Neuronal stem cell (in vitro differentiated cells): ENCODE data around the gene MED25.

Experiments
- DNase-seq: peaks from one replicate; pipeline ENCODE4 v3.0.0-alpha.2; 2013; ENCODE audit warnings: low spot score
- H2AFZ ChIP-seq: one replicate; pipeline ENCODE4 v1.6.1; 2013; ENCODE audit warnings: mild to moderate bottlenecking, low read length, inconsistent platforms
- H2AK5ac ChIP-seq: 2 replicates; pipeline ENCODE4 v1.6.1; 2013; ENCODE audit warnings: low read depth, mild to moderate bottlenecking, inconsistent platforms, low read length, moderate library complexity, mixed read lengths
- H2BK120ac ChIP-seq: 2 replicates; pipeline ENCODE4 v1.6.1; 2013; ENCODE audit warnings: low read depth, mild to moderate bottlenecking, inconsistent platforms, low read length, moderate library complexity, mixed read lengths
- H2BK12ac ChIP-seq: one replicate; pipeline ENCODE4 v1.6.1; 2013; ENCODE audit warnings: low read length, inconsistent platforms
- H2BK15ac ChIP-seq: 2 replicates; pipeline ENCODE4 v1.6.1; 2013; ENCODE audit warnings: mild to moderate bottlenecking, low read length, inconsistent platforms, mixed read lengths
- H2BK5ac ChIP-seq: one replicate; pipeline ENCODE4 v1.6.1; 2013; ENCODE audit warnings: inconsistent platforms, mild to moderate bottlenecking, low read length, moderate library complexity
- H3K14ac ChIP-seq: one replicate; pipeline ENCODE4 v1.6.1; 2013; ENCODE audit warnings: low read length, inconsistent platforms
- H3K18ac ChIP-seq: 2 replicates; pipeline ENCODE4 v1.6.1; 2013; ENCODE audit warnings: low read length, inconsistent platforms
- H3K23ac ChIP-seq: 2 replicates; pipeline ENCODE4 v1.6.1; 2013; ENCODE audit warnings: low read depth, mild to moderate bottlenecking, mixed read lengths, low read length, inconsistent platforms; ENCODE audit not compliant: poor library complexity
- H3K27ac ChIP-seq: replicated peaks from 3 replicates; pipeline ENCODE4 v1.5.1; 2013; ENCODE audit warnings: low read length, inconsistent platforms
- H3K27me3 ChIP-seq, 3 experiments: 2 replicates each; pipeline ENCODE4 v1.6.1; 2013; ENCODE audit warnings: low read length in 3 of 3, mild to moderate bottlenecking in 2 of 3, inconsistent platforms in 1 of 3, low read depth in 1 of 3, mixed read lengths in 1 of 3, moderate library complexity in 1 of 3; ENCODE audit not compliant: control insufficient read depth in 3 of 3, insufficient read depth in 3 of 3
- H3K36me3 ChIP-seq, 2 donors: replicated peaks in 1 of 2; 2 replicates each; pipeline ENCODE4 v1.6.1; 2013; ENCODE audit warnings: low read length in 2 of 2; ENCODE audit not compliant: control insufficient read depth in 2 of 2, insufficient read depth in 2 of 2
- H3K4ac ChIP-seq: 2 replicates; pipeline ENCODE4 v1.6.1; 2013; ENCODE audit warnings: inconsistent platforms, mild to moderate bottlenecking, low read length, moderate library complexity
- H3K4me1 ChIP-seq, 2 donors: 1 replicate in 1 of 2; 2 replicates in 1 of 2; pipeline ENCODE4 v1.6.1; 2013; ENCODE audit warnings: low read length in 2 of 2, low read depth in 1 of 2; ENCODE audit not compliant: control insufficient read depth in 2 of 2, insufficient read depth in 1 of 2
- H3K4me2 ChIP-seq: one replicate; pipeline ENCODE4 v1.6.1; 2013; ENCODE audit warnings: mild to moderate bottlenecking, low read length, inconsistent platforms; ENCODE audit not compliant: insufficient read depth, poor library complexity, severe bottlenecking
- H3K4me3 ChIP-seq, 2 donors: 2 replicates each; pipeline ENCODE4 v1.5.1; 2013; ENCODE audit warnings: low read length in 2 of 2, mild to moderate bottlenecking in 2 of 2, inconsistent platforms in 1 of 2, moderate library complexity in 1 of 2
- H3K79me1 ChIP-seq: one replicate; pipeline ENCODE4 v1.6.1; 2013; ENCODE audit warnings: low read depth, mild to moderate bottlenecking, inconsistent platforms, low read length, moderate library complexity
- H3K9ac ChIP-seq: one replicate; pipeline ENCODE4 v1.6.1; 2013; ENCODE audit warnings: mild to moderate bottlenecking, low read depth, low read length, inconsistent platforms; ENCODE audit not compliant: poor library complexity
- H3K9me3 ChIP-seq, 2 donors: replicated peaks in 1 of 2; 2 replicates each; pipeline versions ENCODE3 to v1.6.1; 2013; ENCODE audit warnings: low read length in 2 of 2, mild to moderate bottlenecking in 2 of 2, inconsistent platforms in 1 of 2, low read depth in 1 of 2, mixed read lengths in 1 of 2, moderate library complexity in 1 of 2; ENCODE audit not compliant: control insufficient read depth in 2 of 2, insufficient read depth in 1 of 2
- H4K8ac ChIP-seq: one replicate; pipeline ENCODE4 v1.6.1; 2013; ENCODE audit warnings: low read depth, mild to moderate bottlenecking, inconsistent platforms, low read length, moderate library complexity
- H4K91ac ChIP-seq: one replicate; pipeline ENCODE4 v1.6.1; 2013; ENCODE audit warnings: low read length, low read depth, mild to moderate bottlenecking, inconsistent platforms; ENCODE audit not compliant: poor library complexity
- WGBS, 2 donors: extraction: QIAGEN DNeasy Blood & Tissue Kit; methylation state at CpG; one replicate each; pipeline ENCODE4 v1.1.7; 2013; ENCODE audit warnings: missing lambda C conversion rate in 2 of 2, mixed read lengths in 1 of 2; ENCODE audit not compliant: insufficient read length in 2 of 2, insufficient replicate concordance in 1 of 2; ENCODE audit errors: extremely low coverage in 2 of 2; 5-methylcytosine and 5-hydroxymethylcytosine counted together

MED25 gene

DNA sequence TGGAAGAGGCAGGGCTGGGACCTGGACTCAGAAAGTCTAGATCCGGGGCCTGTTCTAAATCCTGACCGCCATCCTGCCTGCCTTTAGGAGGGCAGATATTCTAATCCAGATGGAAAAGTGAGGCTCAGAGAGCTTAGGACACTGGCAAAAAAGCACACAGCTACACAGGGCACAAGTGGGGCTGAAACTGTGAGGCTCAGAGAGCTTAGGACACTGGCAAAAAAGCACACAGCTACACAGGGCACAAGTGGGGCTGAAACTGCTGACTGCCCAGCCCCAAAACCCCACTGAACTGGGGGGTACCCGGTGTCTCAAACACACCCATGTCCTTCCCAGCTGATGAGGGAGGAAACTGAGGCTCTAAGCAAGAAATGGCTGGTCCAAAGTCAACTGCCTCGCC is 57.1 kb downstream of the MED25 start:
- Histone ChIP-seq H4K8ac (no peak overlapping the region), H2BK12ac (no peak overlapping the region), H3K27me3 (no peaks in the 10 kb centered on the region), H3K4me2 (peak overlapping the region; percentile 80), H2BK5ac (no peak overlapping the region), H4K91ac (no peak overlapping the region), H2BK15ac (no peak overlapping the region), H3K4ac (no peak overlapping the region), H3K27ac (no peak overlapping the region), H3K18ac (no peak overlapping the region), H3K4me1 (peaks cover 12 to 19% of the 10 kb centered on the region in 2 donors), H2AFZ (no peak overlapping the region), H3K23ac (no peak overlapping the region), H2AK5ac (no peak overlapping the region), H3K4me3 (peak overlapping the region in 1 of 2 donors; percentile 86), H3K79me1 (peaks cover 17% of the 10 kb centered on the region), H2BK120ac (no peak overlapping the region), H3K9me3 (no peaks in the 10 kb centered on the region), H3K36me3 (peaks cover 12 to 21% of the 10 kb centered on the region in 2 donors), H3K9ac (no peak overlapping the region), H3K14ac (no peak overlapping the region)
- DNase-seq = no peak
- WGBS, 2 donors = no CpG with 5 or more reads among the region's 4 CpGs

DNA sequence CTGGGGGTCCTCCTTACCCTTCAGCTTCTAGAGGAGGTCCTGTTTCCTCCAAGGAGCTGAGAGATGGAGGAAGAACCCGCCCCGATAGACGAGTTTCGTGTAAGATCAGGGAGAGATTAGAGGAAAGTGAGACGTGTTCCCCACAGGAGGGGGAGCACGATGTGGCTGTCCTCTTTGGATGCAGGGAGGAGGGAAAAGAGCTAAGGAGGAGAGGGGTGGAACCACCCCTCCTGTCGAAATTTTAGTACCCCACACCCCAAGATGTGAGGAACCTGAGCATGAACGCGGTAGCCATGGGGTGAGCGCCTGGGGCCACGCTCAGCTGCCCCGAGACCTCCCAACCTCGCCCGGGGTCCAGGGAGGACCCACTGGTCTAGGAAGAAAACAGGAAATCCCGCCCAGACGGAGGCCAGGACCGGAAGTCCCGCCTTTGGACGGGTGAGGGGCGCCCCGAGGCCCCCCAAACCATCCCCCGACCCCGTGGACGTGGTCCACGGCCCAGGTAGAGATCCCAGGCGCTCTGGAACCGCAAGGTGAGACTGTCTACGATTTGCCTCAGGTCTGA is 57.9 kb downstream of the MED25 start:
- peaks cover 18% of the 10 kb centered on the region for H3K79me1 ChIP-seq
- H3K4me1 ChIP-seq = peaks cover 10 to 13% of the 10 kb centered on the region in 2 donors
- H3K18ac ChIP-seq = peak overlapping the region; percentile 99
- H3K9me3 ChIP-seq = no peaks in the 10 kb centered on the region
- peak overlapping the region; percentile 100 for H3K9ac ChIP-seq
- H3K14ac ChIP-seq = peak overlapping the region; percentile 92
- H4K8ac ChIP-seq = no peak overlapping the region
- peak overlapping the region; percentile 96 for H2BK5ac ChIP-seq
- H2BK12ac ChIP-seq = no peak overlapping the region
- H3K4me3 ChIP-seq = peak overlapping the region; percentile 86 to 89
- peak overlapping the region; percentile 90 for H2AFZ ChIP-seq
- H3K27ac ChIP-seq = peak overlapping the region; percentile 94
- no CpG with 5 or more reads among the region's 28 CpGs for WGBS, 2 donors
- H3K36me3 ChIP-seq = peaks cover 19 to 26% of the 10 kb centered on the region in 2 donors
- H4K91ac ChIP-seq = peak overlapping the region; percentile 38
- no peaks in the 10 kb centered on the region for H3K27me3 ChIP-seq
- H2BK15ac ChIP-seq = peak overlapping the region; percentile 60
- H3K4ac ChIP-seq = peak overlapping the region; percentile 27
- peak overlapping the region; percentile 52 for H2BK120ac ChIP-seq
- peak overlapping the region; percentile 80 for H3K4me2 ChIP-seq
- H3K23ac ChIP-seq = peak overlapping the region; percentile 98
- DNase-seq = peak; percentile 59
- peak overlapping the region; percentile 9 for H2AK5ac ChIP-seq

DNA sequence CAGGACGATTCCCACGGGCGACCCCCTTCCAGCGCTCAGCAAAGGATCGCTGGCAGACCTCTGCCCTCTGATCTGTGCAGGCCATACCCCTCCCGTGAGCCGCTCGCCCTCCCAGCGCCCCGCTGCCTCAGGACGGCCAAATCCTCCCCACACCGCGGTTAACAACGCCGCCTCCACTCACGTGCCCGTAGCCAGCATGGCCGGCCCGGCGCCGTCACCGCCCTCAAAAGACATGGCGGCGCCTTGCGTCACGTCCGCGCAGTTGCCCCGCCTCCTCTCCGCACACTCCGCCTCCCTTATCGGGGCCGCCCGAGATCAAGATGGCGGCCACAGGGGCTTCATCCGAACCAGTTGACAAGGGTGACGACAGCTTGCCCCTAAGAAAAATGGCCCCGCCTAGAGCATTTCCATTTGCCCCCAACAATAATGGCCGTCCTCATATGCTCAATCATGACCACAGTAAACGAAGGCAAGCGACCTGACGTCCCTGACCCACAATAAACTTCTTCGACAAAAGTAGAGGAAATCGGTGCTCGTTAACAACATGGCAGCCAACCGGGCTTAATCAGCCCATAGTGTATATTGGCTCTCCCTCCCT is 58.4 kb downstream of the MED25 start:
- Histone ChIP-seq H2AK5ac (peak overlapping the region; percentile 9), H3K36me3 (peaks cover 25 to 26% of the 10 kb centered on the region in 2 donors), H3K27me3 (no peaks in the 10 kb centered on the region), H3K4me3 (peak overlapping the region; percentile 86 to 93), H3K4ac (peak overlapping the region; percentile 27), H3K14ac (peak overlapping the region; percentile 92), H3K4me1 (peaks cover 10 to 12% of the 10 kb centered on the region in 2 donors), H4K91ac (peak overlapping the region; percentile 38), H2BK120ac (peak overlapping the region; percentile 52), H3K79me1 (peaks cover 15% of the 10 kb centered on the region), H2BK5ac (peak overlapping the region; percentile 96), H3K27ac (peak overlapping the region; percentile 94), H2AFZ (peak overlapping the region; percentile 93), H3K18ac (peak overlapping the region; percentile 99), H3K9me3 (no peaks in the 10 kb centered on the region), H2BK12ac (no peak overlapping the region), H3K4me2 (peak overlapping the region; percentile 80), H3K23ac (peak overlapping the region; percentile 98), H3K9ac (peak overlapping the region; percentile 100), H2BK15ac (peak overlapping the region; percentile 60), H4K8ac (no peak overlapping the region)
- DNase-seq = peak; percentile 98
- WGBS, 2 donors = no CpG with 5 or more reads among the region's 46 CpGs
